HL-60 (cell line): ENCODE measurements around the gene CDKN2B.

ENCODE experiments used
- GABPA ChIP-seq: IDR thresholded peaks from 2 replicates; pipeline ENCODE4 v1.6.1; 2012; ENCODE audit warnings: low read depth
- SPI1 ChIP-seq: IDR thresholded peaks from 2 replicates; pipeline ENCODE4 v1.6.1; 2012; ENCODE audit warnings: low read depth, mild to moderate bottlenecking, borderline replicate concordance
- TF ChIP-seq, protein P1 (sequence below): IDR thresholded peaks from one replicate; pipeline ENCODE4 v1.5.1; 2011; ENCODE audit warnings: low read length, control low read depth, inconsistent platforms; ENCODE audit not compliant: insufficient read depth

DNA sequence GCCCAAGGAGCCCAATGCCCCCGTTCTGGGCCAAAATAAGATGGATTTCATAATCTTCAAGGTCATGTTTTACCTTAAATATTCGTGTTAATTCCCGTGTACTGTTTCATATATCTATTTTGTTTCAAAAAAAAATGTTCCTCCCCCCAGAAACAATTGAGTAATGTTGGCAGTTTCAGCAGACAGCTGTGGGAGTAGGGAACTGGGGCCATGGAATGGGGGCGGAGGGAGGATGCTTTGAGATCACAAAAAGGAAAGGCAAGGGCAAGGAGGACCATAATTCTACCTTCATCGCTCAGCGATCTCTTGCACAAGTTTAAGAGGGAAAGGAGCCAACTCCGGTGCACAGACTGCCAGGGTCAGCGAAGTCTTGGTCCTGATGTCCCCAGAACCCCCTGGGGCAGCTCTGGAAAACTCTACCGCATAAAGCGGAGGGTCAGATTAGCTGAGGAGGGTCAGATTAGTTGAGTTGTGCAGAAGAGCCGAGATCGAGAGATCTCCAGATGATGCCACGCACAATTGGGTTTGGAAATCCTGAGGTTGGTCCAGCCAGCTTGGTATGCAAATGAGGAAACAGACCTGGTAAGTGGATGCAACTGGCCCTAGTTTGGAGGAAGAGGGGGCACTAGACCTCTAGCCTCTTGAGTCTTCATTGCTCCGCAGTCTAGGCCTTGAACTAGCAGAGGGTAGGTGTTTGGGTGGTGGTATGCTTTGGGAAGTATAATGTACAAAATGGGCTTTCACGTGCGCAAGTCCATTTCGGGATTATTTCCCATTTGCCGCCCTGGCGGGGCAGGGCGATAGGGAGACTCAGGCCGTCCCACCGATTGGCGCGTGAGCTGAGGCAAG lies 38.9 kb downstream of the CDKN2B start:
- TF ChIP-seq, protein P1, sequence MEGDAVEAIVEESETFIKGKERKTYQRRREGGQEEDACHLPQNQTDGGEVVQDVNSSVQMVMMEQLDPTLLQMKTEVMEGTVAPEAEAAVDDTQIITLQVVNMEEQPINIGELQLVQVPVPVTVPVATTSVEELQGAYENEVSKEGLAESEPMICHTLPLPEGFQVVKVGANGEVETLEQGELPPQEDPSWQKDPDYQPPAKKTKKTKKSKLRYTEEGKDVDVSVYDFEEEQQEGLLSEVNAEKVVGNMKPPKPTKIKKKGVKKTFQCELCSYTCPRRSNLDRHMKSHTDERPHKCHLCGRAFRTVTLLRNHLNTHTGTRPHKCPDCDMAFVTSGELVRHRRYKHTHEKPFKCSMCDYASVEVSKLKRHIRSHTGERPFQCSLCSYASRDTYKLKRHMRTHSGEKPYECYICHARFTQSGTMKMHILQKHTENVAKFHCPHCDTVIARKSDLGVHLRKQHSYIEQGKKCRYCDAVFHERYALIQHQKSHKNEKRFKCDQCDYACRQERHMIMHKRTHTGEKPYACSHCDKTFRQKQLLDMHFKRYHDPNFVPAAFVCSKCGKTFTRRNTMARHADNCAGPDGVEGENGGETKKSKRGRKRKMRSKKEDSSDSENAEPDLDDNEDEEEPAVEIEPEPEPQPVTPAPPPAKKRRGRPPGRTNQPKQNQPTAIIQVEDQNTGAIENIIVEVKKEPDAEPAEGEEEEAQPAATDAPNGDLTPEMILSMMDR: no peak
- TF ChIP-seq SPI1 (no peak), GABPA (no peak)
